Measurements from ENCODE around the gene TMEM203.
"Not testable (repeated sequence)": the region's sequence is repeated elsewhere in the genome, so short reads cannot be mapped to it uniquely, and the experiment has no call there.

GRCh38 chr9:137243266-137243625, 37.8 kb upstream of the TMEM203 start:
- TF ChIP-seq, protein P1, sequence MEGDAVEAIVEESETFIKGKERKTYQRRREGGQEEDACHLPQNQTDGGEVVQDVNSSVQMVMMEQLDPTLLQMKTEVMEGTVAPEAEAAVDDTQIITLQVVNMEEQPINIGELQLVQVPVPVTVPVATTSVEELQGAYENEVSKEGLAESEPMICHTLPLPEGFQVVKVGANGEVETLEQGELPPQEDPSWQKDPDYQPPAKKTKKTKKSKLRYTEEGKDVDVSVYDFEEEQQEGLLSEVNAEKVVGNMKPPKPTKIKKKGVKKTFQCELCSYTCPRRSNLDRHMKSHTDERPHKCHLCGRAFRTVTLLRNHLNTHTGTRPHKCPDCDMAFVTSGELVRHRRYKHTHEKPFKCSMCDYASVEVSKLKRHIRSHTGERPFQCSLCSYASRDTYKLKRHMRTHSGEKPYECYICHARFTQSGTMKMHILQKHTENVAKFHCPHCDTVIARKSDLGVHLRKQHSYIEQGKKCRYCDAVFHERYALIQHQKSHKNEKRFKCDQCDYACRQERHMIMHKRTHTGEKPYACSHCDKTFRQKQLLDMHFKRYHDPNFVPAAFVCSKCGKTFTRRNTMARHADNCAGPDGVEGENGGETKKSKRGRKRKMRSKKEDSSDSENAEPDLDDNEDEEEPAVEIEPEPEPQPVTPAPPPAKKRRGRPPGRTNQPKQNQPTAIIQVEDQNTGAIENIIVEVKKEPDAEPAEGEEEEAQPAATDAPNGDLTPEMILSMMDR (conservative IDR thresholded peaks at IDR 0.05; ENCODE audit: low read length) = not testable (repeated sequence)
- not testable (repeated sequence) for TF ChIP-seq EZH2phosphoT487 (IDR thresholded peaks at IDR 0.05; ENCODE audit: borderline replicate concordance, low read depth, low read length)
